NCI-H187 treated with DMSO at 0.1 percent for 48 hours (cell line): Measurements from ENCODE around the gene MCOLN2.

ENCODE experiments used
- DNase-seq: peaks from one replicate; lab custom pipeline; 2025; lab: John Stamatoyannopoulos, UW

Gene MCOLN2

GRCh38 chr1:84985365-84985764, 11.5 kb downstream of the MCOLN2 start:
- DNase-seq, result no peak

GRCh38 chr1:84982395-84982794, 14.5 kb downstream of the MCOLN2 start:
- DNase-seq, result no peak

DNA sequence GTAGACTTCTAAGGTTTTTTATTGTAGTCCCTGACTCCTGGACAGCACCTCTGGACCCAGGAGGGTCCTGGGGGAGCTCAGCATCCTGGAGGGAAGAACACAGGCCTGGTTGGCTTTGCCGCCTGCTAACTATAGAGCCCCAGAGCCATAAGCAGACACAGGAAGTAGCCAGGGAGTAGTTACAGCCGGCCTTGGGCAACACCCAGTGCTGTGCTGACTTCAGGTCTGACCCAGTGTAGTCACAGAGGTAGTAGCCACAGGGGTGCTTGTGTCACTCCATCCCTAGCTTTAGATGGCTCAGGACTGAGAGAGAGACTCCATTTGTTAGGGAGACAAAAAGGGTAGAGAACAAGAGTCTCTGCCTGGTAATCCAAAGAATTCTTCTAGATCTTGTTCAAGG, 21.9 kb downstream of the MCOLN2 start:
- no peak for DNase-seq

DNA sequence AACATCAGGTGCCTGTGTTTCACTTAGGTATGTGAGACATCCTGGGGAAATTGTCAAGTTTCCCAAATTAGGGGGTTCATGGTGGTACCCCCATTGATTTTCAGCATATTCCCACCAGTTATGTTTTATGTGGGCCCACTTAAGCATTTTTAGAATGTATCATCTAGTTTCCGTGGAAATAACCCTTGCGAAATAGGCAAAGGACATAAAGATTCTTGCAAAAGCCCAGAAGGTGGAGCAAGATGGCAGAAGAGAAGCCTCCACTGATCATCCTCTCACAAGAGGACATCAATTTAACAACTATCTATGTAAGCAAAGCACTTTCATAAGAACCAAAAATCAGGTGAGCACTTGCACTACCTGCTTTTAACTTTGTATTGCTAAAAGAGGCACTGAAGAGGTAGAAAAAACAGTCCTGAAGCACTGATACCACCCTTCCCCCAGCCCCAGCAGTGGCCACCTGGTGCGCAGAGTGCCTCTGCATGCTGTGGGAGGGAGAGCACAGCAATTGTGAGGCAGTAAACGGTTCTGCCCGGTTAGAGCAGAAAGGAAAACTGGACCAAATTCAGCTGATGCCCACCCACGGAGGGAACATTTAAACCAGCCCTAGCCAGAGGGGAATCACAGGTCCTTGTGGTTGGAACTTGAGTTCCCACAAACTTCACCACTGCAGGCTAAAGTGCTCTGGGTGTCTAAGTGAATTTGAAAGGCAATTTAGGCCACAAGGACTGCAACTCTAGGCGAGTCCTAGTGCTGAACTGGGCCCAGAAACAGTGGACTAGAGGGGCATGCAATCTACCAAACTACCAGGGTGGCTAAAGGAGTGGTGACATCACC, 23.2 kb downstream of the MCOLN2 start:
- peak; percentile 57 for DNase-seq

GRCh38 chr1:84972377-84972987, 24.4 kb downstream of the MCOLN2 start:
- no peak for DNase-seq

GRCh38 chr1:84971957-84972356, 25.0 kb downstream of the MCOLN2 start:
- peak; percentile 7 for DNase-seq

DNA sequence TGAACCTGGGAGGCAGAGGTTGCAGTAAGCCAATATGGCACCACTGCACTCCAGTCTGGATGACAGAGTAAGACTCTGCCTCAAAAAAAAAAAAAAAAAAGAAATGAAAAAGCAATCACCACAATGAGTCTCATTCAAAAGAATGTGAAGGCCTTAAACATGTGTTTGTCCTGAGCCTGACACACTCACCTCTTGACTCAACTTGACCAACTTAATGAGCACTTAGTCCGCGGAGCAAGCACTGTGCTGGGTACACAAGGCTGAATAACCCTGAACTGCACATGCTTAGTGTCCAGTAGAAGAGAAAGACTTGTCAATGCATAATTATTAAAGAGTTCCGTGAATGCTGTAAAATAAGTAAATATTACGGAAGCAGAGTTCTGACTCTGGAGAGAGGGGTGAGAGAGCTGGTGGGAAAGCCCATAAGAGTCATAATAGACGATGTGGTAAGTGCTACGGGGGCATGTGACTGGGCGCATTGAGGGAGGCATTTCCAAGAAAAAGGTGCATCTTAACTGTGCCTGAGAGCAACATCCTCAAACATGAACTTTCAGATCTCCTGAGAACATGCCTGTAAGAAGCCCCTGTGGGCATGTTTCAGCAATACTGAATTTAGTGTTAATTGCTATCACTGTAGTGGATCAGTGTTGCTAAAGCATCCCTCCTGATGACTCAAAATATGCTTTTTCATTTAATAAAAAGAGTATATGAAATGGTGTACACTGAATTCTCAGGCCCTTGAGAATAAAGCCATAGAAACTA, 27.2 kb downstream of the MCOLN2 start:
- DNase-seq, result no peak

GRCh38 chr1:84968865-84969264, 28.0 kb downstream of the MCOLN2 start:
- no peak for DNase-seq

DNA sequence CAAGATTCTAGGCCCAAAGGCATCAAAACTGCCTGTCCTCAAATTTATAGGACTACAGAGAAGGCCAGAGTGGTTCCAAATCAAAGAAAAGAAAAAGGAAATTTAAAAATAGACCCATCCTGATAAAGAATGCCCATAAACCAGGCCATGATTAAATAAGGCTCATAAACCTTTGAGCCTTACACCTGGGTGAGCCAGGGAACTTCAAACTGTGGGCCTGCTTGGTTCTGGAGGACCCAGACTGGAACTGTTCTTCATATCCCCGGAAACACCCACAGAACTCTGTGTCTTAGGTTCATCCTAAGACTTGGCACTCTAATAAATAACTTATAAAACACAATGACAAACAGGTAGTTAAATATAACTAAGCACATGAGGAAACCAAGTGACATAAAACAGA, 28.8 kb downstream of the MCOLN2 start:
- DNase-seq, result no peak

GRCh38 chr1:84967666-84968065, 29.2 kb downstream of the MCOLN2 start:
- DNase-seq, result no peak

DNA sequence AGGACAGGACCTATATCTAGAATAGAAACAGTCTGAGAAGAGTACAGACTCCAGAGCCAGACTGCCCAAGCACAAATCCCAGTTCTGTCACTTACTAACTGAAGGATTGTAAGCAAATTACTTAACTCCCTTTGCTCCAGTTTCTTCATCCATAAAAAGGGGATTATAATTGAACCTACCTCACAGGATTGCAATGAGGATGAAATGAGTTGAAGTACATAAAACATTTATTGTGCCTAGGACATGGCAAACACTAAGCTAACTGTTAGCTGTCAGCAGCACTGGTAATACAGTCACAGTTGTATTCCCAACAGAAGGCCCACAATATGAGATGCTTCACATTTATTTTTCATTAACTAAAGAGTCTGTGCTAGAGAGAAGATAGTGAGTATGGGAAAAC, 33.9 kb downstream of the MCOLN2 start:
- no peak for DNase-seq

- DNase-seq, result no peak
Observed at GRCh38 chr1:84961316-84961715, 35.6 kb downstream of the MCOLN2 start.

DNA sequence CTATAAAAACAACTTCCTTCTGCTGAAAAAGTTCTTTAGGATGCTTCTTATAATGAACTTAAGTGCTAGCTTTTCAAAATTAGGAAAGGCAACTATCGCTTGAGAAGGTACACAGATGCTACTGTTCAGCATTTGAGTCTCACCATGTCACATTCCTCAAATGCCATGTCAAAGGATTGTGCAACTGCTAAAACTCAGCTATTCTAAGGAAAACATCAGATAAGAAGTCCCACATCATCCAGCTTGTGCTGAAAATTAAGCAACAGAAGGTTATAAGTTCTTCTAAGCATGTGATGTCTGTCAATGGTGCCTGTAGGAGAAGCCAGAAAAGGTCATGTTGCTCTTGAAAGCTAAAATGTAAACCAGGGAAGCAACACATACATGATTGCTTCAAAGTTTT, 36.5 kb downstream of the MCOLN2 start:
- DNase-seq, result no peak

DNA sequence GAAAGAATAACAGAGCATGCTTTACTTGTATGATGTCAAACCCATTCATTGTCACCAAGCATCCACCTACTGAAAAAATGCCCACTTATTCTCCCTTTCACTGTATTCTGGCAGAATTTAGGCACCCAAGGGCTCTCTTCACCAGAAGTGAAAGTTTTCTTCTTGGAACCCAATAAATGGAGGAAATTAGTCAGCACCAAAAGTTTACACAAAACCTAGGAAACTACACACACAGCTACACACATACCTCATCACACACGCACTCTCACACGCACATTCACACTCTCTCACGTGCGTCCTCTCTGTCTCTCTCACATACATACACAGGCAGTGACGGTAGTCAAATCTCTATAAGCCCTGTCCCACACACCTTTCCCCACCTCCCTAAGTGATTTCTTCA, 37.6 kb downstream of the MCOLN2 start:
- no peak for DNase-seq

- no peak for DNase-seq
Observed at GRCh38 chr1:84957966-84958365, 38.9 kb downstream of the MCOLN2 start.

DNA sequence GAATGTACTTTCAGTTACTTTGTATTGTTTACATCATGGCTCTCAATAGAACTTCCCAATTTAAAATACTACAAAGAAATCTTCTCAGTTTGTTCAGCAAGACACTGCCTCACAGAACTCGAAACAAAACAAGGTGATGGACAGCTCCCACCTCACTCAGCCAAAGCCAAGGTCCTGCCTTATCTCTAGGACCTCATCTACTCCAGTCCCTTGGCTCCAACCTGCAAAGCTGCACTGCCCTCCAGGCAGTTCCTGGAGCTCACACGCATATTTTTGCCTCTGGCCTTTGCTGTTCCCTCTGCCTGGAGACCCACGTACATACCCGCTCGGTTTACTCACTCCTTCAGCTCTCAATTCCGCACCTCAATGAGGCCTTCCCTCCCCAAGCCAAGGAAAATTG, 40.3 kb downstream of the MCOLN2 start:
- DNase-seq, result no peak

DNA sequence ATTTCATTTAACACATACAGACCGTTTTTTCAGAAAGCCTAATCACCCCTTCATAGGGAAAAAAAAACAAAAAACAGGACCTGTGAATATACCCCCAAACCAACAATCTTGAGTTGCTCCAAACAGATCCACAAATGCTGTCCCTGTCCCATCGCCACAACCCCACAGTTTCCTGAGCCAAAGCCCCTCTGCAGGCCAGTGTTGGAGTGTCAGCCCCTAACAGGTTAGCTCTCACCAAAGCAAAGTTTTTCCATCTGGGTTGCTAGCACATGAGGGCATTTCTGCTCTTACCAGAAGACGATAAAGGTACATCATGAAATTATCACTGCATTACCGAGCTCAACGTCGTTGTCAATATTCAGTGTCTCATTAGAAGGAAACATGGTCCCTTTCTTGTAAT, 40.8 kb downstream of the MCOLN2 start:
- DNase-seq, result no peak

DNA sequence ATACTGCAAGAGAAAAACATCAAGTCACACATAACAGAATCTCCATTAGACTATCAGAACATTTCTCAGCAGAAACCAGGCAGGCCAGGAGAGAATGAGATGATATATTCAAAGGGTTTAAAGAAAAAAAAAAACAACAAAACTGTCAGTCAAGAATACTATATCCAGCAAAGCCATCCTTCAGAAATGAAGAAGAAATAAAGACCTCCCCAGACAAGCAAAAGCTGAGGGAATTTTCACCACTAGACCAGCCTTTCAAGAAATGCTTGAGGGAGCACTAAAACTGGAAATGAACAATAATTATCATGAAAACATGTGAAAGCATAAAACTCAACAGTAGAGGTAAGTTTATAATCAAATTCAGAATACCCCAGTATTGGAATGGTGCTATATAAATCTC, 47.2 kb downstream of the MCOLN2 start:
- no peak for DNase-seq

GRCh38 chr1:84947536-84948410, 49.1 kb downstream of the MCOLN2 start:
- DNase-seq, result no peak

DNA sequence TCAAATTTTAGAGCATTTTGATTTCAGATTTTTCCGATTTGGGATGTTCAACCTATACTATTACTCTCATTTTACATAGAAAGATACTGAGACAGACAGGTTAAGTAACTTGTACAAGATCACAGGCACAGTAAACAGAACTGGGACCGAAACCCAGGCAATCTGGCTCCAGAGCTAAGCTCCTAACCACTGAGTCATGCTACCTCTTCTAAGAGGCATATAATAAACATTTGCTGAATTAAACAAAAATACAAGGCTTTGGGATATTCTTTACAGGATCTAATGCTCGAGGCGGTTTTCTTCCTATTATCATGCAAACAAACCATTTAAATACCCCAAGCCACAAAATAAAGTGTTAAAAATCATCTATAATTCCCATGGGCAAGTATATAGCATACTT, 50.3 kb downstream of the MCOLN2 start:
- DNase-seq, result no peak

DNA sequence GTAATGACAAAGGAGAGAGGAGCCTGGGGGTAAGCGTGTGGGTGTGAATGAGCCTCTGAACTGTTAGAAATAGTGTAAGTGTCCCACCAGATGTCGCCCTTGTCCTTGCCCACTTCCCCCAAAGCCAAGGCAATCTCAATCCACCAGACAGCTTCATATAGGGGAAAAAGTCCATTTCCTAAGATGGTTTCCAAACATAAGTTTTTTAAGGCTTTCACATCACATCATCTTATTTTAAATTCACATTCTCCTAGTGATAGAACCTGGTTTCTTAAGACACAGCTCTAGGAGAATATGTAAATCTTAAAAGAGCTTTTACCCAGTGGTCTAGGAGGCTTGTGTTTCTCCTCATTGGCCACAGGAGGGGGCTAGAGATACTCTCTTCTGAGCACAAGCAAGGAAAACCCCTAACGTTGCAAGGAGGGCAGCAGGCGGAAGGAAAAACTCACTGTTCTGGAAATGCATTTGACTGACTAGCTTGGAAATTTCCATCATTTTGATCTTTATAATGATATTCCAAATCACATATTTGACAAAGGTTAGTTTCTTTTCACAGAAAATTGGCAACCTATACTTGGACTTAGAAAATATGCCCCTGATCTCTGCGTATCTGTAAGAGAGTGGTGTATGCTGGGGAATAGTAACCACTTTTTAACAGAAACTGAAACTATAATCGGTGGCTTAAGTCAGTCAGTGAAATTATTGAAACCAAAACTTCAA, 52.0 kb downstream of the MCOLN2 start:
- peak; percentile 83 for DNase-seq
